ENCODE measurements around the gene MTARC2.

Gene MTARC2

GRCh38 chr1:220764757-220765156 lies 16.6 kb downstream of the MTARC2 start:
- Histone ChIP-seq H3K9me3 (ENCODE audit: low read length) (no peaks in the 10 kb centered on the region), H3K27me3 (ENCODE audit: insufficient read depth, low read length) (no peaks in the 10 kb centered on the region), H2AFZ (ENCODE audit: low read depth, low read length) (no peak overlapping the region), H3K4me3 (ENCODE audit: low read length) (no peak overlapping the region), H3K4me1 (ENCODE audit: insufficient read depth, low read length) (no peaks in the 10 kb centered on the region), H3K36me3 (ENCODE audit: insufficient read depth, low read length) (no peaks in the 10 kb centered on the region)

- Histone ChIP-seq H2AFZ (ENCODE audit: low read depth, low read length) (no peak overlapping the region), H3K36me3 (ENCODE audit: insufficient read depth, low read length) (no peaks in the 10 kb centered on the region), H3K9me3 (ENCODE audit: low read length) (no peaks in the 10 kb centered on the region), H3K4me3 (ENCODE audit: low read length) (no peak overlapping the region), H3K27me3 (ENCODE audit: insufficient read depth, low read length) (no peaks in the 10 kb centered on the region), H3K4me1 (ENCODE audit: insufficient read depth, low read length) (no peaks in the 10 kb centered on the region)
These were observed 19.4 kb downstream of the MTARC2 start for GRCh38 chr1:220767312-220768125.

GRCh38 chr1:220768126-220768601 lies 20.0 kb downstream of the MTARC2 start:
- Histone ChIP-seq H3K4me3 (ENCODE audit: low read length) (no peak overlapping the region), H3K27me3 (ENCODE audit: insufficient read depth, low read length) (no peaks in the 10 kb centered on the region), H3K36me3 (ENCODE audit: insufficient read depth, low read length) (no peaks in the 10 kb centered on the region), H3K4me1 (ENCODE audit: insufficient read depth, low read length) (no peaks in the 10 kb centered on the region), H2AFZ (ENCODE audit: low read depth, low read length) (no peak overlapping the region), H3K9me3 (ENCODE audit: low read length) (no peaks in the 10 kb centered on the region)

GRCh38 chr1:220769205-220769604 lies 21.1 kb downstream of the MTARC2 start:
- Histone ChIP-seq H3K4me3 (ENCODE audit: low read length) (no peak overlapping the region), H3K36me3 (ENCODE audit: insufficient read depth, low read length) (no peaks in the 10 kb centered on the region), H3K27me3 (ENCODE audit: insufficient read depth, low read length) (no peaks in the 10 kb centered on the region), H3K4me1 (ENCODE audit: insufficient read depth, low read length) (no peaks in the 10 kb centered on the region), H2AFZ (ENCODE audit: low read depth, low read length) (no peak overlapping the region), H3K9me3 (ENCODE audit: low read length) (no peaks in the 10 kb centered on the region)

- H3K9me3 ChIP-seq (ENCODE audit: low read length): no peaks in the 10 kb centered on the region
These were observed 22.3 kb downstream of the MTARC2 start for GRCh38 chr1:220770245-220770913.

GRCh38 chr1:220772846-220773245 lies 24.7 kb downstream of the MTARC2 start:
- no peaks in the 10 kb centered on the region for H3K9me3 ChIP-seq (ENCODE audit: low read length)
- peaks cover 2% of the 10 kb centered on the region for H3K4me1 ChIP-seq (ENCODE audit: insufficient read depth, low read length)
- no peak overlapping the region for H3K4me3 ChIP-seq (ENCODE audit: low read length)
- H3K36me3 ChIP-seq (ENCODE audit: insufficient read depth, low read length): no peaks in the 10 kb centered on the region
- no peaks in the 10 kb centered on the region for H3K27me3 ChIP-seq (ENCODE audit: insufficient read depth, low read length)
- no peak overlapping the region for H2AFZ ChIP-seq (ENCODE audit: low read depth, low read length)

More at GRCh38 chr1:220770245-220770913, 22.3 kb downstream of the MTARC2 start:
- Histone ChIP-seq H3K27me3 (ENCODE audit: insufficient read depth, low read length) (no peaks in the 10 kb centered on the region), H3K4me3 (ENCODE audit: low read length) (no peak overlapping the region), H3K36me3 (ENCODE audit: insufficient read depth, low read length) (no peaks in the 10 kb centered on the region), H3K4me1 (ENCODE audit: insufficient read depth, low read length) (no peaks in the 10 kb centered on the region), H2AFZ (ENCODE audit: low read depth, low read length) (no peak overlapping the region)

- Histone ChIP-seq H3K4me3 (ENCODE audit: low read length) (no peak overlapping the region), H3K4me1 (ENCODE audit: insufficient read depth, low read length) (peaks cover 2% of the 10 kb centered on the region), H3K36me3 (ENCODE audit: insufficient read depth, low read length) (no peaks in the 10 kb centered on the region), H3K27me3 (ENCODE audit: insufficient read depth, low read length) (no peaks in the 10 kb centered on the region), H2AFZ (ENCODE audit: low read depth, low read length) (no peak overlapping the region), H3K9me3 (ENCODE audit: low read length) (no peaks in the 10 kb centered on the region)
These were observed 27.2 kb downstream of the MTARC2 start for GRCh38 chr1:220775240-220775853.

DNA sequence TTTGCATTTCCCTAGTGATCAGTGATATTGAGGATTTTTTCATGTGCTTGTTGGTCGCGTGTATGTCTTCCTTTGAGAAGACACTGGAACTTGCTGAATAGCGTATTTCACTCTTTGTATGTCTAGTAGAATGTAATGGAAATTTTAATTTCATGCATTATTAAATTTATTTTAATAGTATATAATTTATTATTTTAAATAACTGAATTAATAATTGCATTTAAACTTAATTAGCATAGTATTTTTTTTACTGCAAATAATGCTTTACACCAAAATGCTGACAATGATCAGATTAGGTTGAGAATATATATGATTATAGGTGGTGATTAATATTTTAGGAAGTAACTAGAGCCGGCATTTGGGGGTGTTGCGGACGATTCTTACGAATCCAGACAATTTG lies 28.1 kb downstream of the MTARC2 start:
- Histone ChIP-seq H3K4me1 (ENCODE audit: insufficient read depth, low read length) (peaks cover 2% of the 10 kb centered on the region), H3K9me3 (ENCODE audit: low read length) (no peaks in the 10 kb centered on the region), H3K4me3 (ENCODE audit: low read length) (no peak overlapping the region), H2AFZ (ENCODE audit: low read depth, low read length) (no peak overlapping the region), H3K27me3 (ENCODE audit: insufficient read depth, low read length) (no peaks in the 10 kb centered on the region), H3K36me3 (ENCODE audit: insufficient read depth, low read length) (no peaks in the 10 kb centered on the region)

- Histone ChIP-seq H2AFZ (ENCODE audit: low read depth, low read length) (no peak overlapping the region), H3K4me3 (ENCODE audit: low read length) (no peak overlapping the region), H3K4me1 (ENCODE audit: insufficient read depth, low read length) (peaks cover 2% of the 10 kb centered on the region), H3K9me3 (ENCODE audit: low read length) (no peaks in the 10 kb centered on the region), H3K27me3 (ENCODE audit: insufficient read depth, low read length) (no peaks in the 10 kb centered on the region), H3K36me3 (ENCODE audit: insufficient read depth, low read length) (no peaks in the 10 kb centered on the region)
These were observed 28.7 kb downstream of the MTARC2 start for GRCh38 chr1:220776720-220777326.

GRCh38 chr1:220783453-220783852 lies 35.3 kb downstream of the MTARC2 start:
- no peaks in the 10 kb centered on the region for H3K36me3 ChIP-seq (ENCODE audit: insufficient read depth, low read length)
- H3K4me1 ChIP-seq (ENCODE audit: insufficient read depth, low read length): no peaks in the 10 kb centered on the region
- no peak overlapping the region for H2AFZ ChIP-seq (ENCODE audit: low read depth, low read length)
- no peak overlapping the region for H3K4me3 ChIP-seq (ENCODE audit: low read length)
- no peaks in the 10 kb centered on the region for H3K27me3 ChIP-seq (ENCODE audit: insufficient read depth, low read length)
- H3K9me3 ChIP-seq (ENCODE audit: low read length): no peaks in the 10 kb centered on the region

DNA sequence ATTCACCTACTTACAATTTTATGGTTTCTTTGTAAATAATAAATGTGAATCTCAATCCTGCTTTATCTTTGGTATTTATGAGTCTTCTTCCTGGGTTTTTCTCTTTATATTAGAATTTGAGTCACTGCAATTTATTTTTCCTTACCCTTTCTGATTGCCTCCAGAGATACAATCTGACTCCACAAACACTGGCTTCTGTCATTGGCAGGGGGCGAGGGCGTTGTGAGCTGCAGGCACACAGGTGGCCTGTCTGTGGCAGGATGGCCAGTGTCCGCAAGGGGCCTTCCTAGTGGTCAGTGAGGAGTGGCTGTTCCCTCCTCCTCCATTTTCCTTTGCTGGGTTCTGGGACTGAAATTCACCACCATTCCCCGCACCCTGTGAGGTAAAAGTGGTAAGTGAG lies 36.6 kb downstream of the MTARC2 start:
- no peaks in the 10 kb centered on the region for H3K9me3 ChIP-seq (ENCODE audit: low read length)
- no peaks in the 10 kb centered on the region for H3K27me3 ChIP-seq (ENCODE audit: insufficient read depth, low read length)
- no peaks in the 10 kb centered on the region for H3K4me1 ChIP-seq (ENCODE audit: insufficient read depth, low read length)
- H2AFZ ChIP-seq (ENCODE audit: low read depth, low read length): no peak overlapping the region
- H3K36me3 ChIP-seq (ENCODE audit: insufficient read depth, low read length): no peaks in the 10 kb centered on the region
- H3K4me3 ChIP-seq (ENCODE audit: low read length): no peak overlapping the region

GRCh38 chr1:220785166-220786056 lies 37.3 kb downstream of the MTARC2 start:
- Histone ChIP-seq H3K4me3 (ENCODE audit: low read length) (no peak overlapping the region), H3K4me1 (ENCODE audit: insufficient read depth, low read length) (no peaks in the 10 kb centered on the region), H2AFZ (ENCODE audit: low read depth, low read length) (no peak overlapping the region), H3K36me3 (ENCODE audit: insufficient read depth, low read length) (no peaks in the 10 kb centered on the region), H3K27me3 (ENCODE audit: insufficient read depth, low read length) (no peaks in the 10 kb centered on the region), H3K9me3 (ENCODE audit: low read length) (no peaks in the 10 kb centered on the region)
